Right kidney (tissue), 1 donor: Measurements from ENCODE around the gene ABI1.

Experiments used
- DNase-seq: peaks from one replicate; pipeline ENCODE4 v3.0.0-alpha.2; 2016

The ABI1 gene

DNA sequence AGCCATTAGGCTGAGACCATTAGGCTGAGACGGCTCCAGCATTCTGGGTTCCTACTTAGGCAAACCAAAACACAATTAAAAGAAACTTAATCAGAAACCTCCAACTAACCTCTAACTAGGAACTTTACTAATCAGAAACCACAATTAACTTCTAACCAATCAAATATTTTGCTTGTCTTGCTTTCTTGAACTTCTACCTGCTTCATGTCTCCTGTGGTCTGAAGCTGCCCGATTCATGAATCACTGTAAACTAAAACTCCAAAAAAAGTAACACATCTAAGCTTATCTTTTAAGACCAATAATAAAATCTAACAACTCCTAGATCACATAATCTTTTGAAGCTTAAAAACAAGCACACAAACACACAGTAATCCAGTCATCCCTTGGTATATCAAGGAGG lies 87.1 kb downstream of the ABI1 start:
- DNase-seq, result no peak

- DNase-seq, result no peak
Observed at GRCh38 chr10:26770069-26770468, 90.7 kb downstream of the ABI1 start.

- no peak for DNase-seq
Observed at GRCh38 chr10:26765549-26765948, 95.2 kb downstream of the ABI1 start.

- DNase-seq, result no peak
Observed at GRCh38 chr10:26759008-26759407, 101.8 kb downstream of the ABI1 start.

DNA sequence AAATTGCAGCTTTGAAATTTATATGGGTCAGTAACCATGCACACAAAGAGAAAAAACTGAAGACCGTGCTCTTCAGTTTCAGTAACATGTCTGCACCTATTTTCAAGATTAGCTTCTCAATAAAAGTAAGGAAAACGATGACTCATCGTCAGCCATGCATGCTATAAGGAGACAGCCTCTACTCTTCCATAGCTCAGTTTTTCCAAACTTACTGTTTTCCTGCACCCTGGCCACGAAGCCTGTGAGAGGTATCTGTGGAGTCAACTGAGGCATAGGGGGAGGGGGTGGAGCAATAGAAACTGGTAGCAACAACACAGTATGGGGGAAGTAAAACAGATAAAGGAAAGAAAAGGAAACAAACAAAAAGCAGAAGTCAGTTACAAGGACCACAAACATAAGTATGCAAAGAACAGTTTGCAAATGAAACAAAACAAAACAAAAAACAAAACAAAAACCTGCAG lies 105.3 kb downstream of the ABI1 start:
- DNase-seq, result no peak

GRCh38 chr10:26746061-26746460 lies 114.7 kb downstream of the ABI1 start:
- no peak for DNase-seq

DNA sequence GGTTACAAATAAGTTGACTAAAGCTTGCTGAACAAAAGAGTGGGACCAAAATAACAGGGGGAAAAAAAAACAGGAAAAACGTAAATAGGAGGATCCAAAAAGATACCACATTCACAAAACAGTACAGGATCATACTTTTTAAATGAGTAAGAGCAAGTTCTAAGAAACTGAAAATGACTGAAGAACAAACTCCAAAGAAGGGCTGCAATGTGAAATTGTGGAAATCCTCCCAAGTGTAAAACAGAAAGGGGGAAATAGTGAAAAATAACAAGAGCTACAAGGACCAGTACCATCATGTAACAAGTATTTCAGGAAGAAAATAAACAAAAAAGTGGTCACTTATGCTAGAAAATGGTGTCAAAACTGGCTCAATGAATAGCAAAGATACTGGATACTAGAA lies 116.9 kb downstream of the ABI1 start:
- no peak for DNase-seq

DNA sequence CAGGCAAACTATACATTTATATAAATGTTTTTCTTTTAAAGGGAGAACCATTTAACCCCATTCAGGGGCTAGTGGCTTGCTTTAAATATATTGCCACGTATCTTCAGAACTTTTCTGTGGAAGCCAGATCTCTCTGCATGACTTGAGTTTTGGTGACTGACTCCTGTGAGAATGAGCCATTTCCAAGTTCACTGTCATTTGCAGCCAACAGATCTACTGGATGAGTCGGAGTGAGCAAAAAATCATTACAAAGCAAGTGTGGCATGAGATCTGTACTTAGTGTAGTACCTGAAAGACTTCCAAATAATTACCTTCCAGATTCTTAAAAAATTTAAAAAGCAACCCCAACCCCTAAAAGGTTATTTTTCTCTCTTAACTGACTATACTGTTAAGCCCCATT lies 117.7 kb downstream of the ABI1 start:
- DNase-seq, result no peak

DNA sequence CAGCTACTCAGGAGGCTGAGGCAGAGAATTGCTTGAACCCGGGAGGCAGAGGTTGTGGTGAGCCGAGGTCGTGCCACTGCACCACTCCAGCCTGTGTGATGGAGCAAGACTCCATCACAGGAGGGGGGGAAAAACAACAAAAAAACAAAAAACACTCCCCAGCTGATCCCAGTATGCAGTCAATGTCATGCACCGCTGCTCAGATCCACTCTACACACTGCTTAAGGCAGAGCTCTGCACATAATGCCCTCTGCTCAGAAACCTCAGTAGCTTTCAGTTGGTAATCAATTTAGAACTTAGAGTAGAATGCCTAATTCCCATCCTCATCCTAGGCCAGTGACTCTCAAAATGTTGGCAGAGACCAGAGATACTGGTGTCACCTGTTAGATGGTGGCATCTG lies 119.4 kb downstream of the ABI1 start:
- DNase-seq, result no peak

DNA sequence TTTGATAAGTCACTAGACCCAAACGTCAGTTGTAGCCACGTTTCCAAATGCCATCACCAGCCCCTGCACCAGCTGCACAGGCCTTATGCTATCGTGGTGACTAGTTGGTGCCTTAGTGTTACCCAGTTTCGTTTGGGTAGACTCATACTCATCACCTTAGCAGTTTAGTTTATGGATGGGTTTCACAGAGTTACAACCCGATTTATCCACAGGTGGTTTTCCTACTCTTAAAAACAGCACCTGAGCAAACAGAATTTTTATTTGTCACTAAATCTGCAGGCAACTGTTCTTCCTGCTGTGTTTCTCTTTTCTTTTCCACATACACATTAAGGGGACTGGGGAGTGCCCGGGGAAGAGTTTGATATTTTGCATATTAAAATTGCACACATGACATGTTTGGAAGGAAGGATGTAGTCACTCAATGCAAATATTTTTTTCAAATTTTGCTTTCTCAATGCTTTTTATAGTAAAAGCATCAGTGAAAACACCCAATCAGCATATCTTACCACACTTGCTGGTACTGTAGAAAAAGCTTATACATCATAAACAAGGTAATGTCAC lies 121.6 kb downstream of the ABI1 start:
- no peak for DNase-seq

DNA sequence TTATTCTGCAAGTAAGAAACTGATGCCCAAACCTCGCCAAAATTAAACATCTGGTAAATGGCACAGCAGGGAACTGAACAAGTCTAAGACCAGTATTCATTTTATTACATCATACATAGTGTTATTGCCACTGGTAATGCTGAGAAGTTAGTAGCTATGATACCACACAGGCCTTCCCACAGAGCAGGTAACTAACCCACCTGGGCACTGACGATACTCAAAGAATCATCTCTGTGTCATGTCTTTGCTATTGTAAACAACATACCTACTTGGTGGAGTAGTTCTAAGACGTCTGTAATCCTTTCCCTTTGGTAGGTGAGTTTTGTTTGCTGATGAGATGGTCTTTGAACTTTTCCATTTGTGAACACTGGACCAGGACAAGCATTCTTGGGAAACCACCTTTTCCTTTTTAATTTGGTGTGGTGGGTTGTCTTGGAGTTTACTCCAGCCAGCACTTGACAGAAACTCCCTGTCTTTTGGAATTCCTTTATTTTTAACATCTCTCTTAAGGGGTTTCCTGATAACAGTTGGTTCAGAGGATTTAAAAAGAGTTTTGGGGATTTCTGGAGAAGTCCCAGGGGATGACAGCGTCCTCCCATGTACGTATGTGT lies 122.4 kb downstream of the ABI1 start:
- DNase-seq, result no peak

- no peak for DNase-seq
Observed at GRCh38 chr10:26737730-26738129, 123.0 kb downstream of the ABI1 start.

GRCh38 chr10:26735435-26735834 lies 125.3 kb downstream of the ABI1 start:
- DNase-seq, result no peak

DNA sequence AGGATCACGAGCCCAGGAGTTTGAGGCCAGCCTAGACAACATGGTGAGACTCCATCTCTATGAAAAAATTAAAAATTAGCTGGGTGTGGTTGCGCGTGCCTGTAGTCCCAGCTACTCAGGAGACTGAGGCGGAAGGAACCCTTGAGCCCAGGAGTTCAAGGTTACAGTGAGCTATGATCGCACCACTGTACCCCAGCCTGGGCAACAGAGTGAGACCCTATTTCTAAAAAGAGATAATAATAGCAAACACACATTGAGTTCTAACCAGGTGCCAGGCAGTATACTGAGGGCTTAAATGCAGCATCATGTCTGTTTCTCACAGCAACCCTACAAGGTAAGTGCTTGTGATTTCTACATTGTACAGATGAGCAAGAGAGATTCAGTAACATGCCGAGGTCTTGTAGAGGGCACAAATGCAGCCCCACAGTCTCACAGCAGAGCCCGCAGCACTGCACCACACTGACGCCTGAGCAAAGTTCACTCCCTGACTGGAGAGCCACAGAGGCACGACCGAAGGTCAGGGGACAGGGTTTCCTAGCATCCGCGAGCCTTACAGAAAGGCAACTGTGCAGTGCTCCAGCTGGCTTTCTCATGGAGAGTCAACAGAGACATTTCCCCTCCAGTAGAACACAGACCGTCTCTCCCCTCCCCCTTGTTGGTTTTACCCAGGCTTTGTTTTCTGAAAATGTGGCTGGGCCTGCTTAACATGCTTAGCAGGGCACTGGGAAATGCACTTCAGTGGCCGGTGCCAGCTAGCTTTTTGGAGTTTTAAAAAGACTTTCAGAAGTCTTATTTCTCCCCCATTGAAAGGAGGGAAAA lies 126.8 kb downstream of the ABI1 start:
- DNase-seq, result peak; percentile 13

GRCh38 chr10:26730552-26730951 lies 130.2 kb downstream of the ABI1 start:
- DNase-seq, result no peak

GRCh38 chr10:26729395-26729794 lies 131.4 kb downstream of the ABI1 start:
- no peak for DNase-seq

DNA sequence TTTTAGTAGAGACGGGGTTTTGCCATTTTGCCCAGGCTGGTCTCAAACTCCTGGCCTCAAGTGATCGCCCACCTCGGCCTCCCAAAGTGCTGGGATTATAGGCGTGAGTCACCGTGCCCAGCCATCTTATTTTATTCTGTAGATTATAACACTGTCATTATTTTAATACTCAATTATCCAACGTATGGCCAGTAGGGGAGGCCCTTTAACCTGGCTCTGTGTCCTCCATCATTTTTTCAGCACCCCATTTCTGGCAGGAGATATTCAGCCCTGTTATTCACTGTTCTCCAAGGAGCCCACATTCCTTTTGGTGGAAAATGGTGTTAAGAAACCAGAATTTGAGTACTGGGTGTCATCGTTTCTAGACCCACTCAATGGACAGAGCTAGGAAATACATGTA lies 131.8 kb downstream of the ABI1 start:
- no peak for DNase-seq

- no peak for DNase-seq
Observed at GRCh38 chr10:26727005-26727404, 133.8 kb downstream of the ABI1 start.

GRCh38 chr10:26725837-26726727 lies 134.7 kb downstream of the ABI1 start:
- peak; percentile 20 for DNase-seq

DNA sequence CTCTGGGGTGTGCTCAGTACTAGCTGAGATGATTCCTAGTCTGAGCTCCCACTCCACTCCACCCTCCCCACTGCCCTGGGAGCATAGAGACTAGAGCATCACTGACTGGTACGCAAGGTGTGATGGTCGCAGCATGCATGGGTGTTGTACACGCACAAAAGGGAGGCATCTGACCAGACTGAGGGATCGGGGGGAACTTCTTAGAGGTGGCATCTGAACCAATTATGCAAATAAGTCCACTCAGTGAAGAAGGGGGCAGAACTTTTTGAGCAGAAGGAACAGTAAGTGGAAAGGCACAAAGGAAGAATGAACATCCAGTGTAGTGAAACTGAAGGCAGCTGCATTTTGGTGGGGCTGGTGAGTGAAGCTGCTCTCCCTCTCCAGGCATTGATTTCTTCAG lies 137.7 kb downstream of the ABI1 start:
- no peak for DNase-seq

GRCh38 chr10:26721561-26721960 lies 139.2 kb downstream of the ABI1 start:
- no peak for DNase-seq

- no peak for DNase-seq
Observed at GRCh38 chr10:26717476-26717875, 143.3 kb downstream of the ABI1 start.

GRCh38 chr10:26715137-26715487 lies 145.6 kb downstream of the ABI1 start:
- no peak for DNase-seq
